HG03521 (cell line): ENCODE measurements around the gene ARSB.
"Not testable (repeated sequence)": the region's sequence is repeated elsewhere in the genome, so short reads cannot be mapped to it uniquely, and the experiment has no call there.

Experiments used
- ATAC-seq: cut with Tn5 transposase; IDR thresholded peaks from one replicate; pipeline ENCODE4 v1.9.1; 2021; ENCODE audit warnings: mild to moderate bottlenecking, moderate library complexity; ENCODE audit not compliant: unreplicated experiment

The ARSB gene

DNA sequence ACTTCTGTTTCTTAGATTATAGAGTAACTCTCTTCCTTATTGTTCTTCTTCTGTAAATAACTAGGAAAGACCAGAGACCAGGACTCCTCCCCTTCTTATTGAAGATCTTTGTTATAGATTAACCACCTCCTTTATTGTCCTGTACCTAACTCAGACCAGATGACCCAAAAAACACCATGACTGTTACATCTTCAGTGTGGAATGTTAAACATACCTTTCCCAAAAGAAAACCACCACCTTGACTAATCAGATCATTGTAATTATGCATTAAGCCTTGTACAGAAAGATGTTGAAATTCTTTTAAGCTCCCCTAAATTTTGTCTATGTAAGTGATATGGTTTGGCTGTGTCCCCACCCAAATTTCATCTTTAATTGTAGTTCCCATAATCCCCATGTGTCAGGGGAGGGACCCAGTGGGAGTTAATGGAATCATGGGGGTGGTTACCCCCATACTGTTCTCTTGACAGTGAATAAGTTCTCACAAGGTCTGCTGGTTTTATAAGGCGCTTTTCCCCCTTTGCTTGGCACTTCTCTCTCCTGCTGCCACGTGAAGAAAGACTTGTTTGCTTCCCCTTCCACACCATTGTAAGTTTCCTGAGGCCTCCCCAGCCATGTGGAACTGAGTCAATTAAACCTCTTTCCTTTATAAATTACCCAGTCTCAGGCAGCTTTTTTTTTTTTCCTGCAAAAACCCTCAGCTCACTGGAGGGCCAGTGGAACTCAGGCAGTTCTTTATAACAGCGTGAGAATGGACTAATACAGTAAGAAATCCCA, 26.3 kb downstream of the ARSB start:
- no peak for ATAC-seq

DNA sequence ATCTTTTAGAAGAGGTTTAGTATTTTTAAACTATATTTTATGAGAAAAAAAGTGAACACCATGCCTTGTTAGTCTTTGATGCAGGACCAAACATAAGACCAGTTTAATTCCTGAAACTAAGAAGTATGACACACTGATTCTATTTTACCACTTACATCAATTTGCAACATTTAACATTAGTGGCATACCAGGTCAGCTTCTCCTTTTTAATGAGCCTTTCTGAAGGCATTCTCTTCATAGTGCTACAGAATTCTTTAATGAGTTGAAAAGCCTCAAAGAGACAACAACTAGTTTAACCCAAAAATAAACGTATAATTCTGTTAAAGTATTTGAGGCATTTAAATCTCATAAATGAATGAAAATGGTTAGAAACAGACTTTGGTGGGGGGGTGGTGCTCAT, 28.2 kb downstream of the ARSB start:
- no peak for ATAC-seq

DNA sequence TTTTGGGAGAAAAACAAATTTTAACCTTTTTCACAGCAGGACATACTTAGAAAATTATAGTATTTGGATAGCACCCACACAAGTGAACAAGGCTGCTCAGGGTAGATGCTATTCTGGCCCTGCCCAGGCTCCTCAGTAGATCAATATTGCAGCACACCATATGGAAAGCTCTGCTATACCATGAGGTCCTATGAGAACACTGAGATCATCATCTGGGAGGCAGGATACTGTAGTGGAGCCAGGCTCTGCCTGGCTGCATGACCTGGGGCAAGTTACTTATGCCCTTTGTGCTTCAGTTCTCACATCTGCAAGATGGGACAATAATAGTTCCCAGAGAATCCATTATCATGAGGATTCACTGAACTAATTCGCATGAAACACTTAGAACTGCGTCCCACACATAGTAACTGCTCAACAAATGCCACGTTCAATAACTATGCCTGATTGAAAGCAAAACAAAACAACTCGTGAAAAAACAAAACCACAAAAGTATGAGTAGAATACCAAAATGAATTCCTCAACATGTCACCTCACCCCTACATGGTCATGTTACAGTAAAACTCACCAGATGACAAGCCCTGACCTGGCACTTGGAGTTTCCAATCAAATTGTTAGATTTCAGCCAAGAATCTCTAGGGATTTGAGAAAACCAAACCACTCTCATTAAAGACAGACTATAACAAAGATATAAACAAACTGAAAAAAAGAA, 31.9 kb downstream of the ARSB start:
- peak; percentile 58 for ATAC-seq

DNA sequence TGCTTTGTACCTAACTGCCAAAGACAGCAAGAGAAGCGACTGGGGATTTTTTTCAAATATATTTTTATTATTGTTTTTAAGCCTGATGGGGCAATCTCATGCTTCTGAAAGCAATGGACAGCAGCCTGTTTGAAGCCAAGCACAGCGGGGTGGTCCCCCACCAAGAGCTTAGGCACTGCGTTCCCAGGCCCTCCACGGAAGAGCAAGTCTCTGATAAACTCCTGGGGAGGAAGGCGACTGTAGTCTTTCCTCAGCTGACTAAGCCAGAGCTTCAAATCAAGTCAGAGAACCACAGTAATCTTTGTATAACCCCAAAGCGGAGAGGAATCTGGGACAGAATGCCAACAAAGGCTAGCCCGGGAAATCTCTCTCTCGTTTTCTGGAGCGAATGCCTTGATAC, 54.4 kb downstream of the ARSB start:
- no peak for ATAC-seq

DNA sequence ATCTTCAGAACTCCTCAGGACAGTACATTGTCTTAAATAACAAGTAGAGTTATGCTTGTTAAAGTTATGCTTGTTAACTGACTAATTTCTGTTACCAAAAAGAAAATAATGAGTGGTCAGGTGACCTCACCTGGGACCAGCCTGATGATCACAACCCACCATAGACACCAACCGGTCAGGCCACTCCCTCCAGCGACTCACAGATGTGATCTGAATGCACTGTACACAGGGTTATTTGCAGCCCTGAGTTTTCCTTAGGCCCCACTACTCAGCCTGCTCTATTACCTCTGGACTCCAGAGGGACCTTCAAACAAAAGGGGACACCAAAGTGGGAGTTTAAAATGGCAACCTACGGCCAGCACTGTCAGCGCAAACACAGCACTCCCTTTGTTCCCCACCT, 55.3 kb downstream of the ARSB start:
- no peak for ATAC-seq

DNA sequence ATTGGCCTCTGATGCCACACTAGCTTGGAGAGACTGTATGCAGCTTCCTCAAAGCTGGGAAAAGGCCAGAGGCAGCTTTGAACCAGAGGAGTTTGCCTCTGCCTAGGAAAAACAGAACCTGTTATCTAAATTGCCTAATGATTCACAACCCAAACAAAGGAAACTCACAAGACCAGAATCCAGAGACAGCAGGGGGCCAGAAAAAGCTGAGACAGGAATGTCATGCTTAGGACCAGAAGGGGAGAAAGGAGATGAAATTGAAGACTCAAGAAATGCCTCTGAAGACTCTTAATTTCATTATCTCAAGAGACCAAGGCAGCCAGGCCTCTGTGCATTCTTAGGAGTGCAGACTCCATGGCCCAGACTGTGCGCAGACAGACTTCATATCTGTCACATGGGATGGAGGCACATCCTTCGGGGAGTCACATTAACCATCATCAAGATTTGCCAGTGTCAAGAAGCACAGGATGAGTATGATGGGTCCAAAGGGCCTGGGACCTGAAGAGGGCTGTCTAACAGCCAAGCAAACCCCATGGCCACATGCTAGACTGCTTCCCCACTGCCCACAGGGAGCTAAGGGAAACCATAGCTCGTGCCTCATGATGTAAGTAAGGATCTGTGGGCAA, 57.3 kb downstream of the ARSB start:
- no peak for ATAC-seq

DNA sequence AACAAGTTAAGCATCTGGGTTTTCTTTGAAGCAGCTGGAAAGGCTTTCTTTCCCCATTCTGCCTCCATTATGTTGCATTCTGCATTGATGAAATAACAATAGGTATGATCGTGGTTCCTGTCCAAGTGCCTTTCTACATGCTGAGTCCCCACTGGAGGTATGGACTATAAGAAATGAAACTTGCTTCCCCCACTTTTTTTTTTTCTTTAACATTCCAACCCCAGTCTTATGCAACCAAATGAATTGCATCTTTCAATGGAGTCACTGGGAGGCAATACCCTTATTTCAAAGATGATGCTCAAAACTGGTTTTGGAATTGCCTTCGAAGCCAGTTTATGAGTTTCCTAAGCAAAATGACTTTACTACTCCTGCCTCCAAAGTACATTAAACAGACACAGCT, 58.9 kb downstream of the ARSB start:
- no peak for ATAC-seq

DNA sequence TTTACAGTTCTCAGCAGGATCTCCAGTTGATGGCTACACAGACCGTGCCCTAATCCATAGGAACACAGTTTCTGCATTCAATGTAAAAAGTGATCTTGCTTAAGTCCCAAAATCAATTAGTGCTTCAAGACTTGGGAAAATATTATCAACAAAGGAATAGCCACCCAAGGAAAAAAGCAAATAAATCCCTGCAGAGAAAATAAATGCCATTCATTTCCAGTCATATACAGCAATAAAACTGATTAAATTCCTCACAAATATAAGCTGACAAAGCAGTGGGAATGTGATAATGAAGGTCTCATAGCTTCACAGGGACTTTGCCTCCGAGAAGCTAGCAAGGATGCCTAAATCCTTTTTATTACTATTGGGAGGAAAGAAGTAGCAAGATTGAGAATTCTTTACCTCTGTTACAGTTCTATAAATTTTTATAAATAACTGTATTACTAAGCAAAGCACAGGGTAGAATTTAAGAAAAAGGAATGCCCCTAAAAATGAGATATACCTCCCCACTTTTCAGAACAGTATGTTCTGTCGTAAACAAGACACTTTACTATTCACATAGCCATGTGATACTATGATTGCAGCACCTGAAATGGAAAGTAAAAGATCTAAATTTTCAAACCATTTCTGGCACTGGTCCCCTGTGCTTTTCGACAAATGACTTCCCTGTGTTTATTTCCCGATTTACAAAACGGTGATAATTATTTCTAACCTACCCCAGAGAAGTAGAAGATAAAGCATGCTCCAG, 59.8 kb downstream of the ARSB start:
- no peak for ATAC-seq

DNA sequence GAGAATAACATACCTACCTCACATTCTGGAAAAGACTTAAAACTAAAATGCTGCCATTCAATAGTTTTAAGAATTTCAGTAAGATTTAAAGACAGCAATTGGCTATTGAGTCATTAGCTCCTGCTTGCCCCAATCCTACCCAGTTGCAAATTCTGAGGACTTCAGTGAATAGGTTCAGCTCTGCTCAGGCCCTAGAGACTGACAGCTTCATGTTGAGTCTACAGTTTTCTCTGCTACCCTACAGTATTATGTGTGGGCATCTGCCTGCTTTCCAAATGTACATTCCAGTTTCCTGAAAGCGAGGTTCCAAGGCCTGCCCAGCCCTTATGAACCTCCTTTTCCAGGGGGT, 61.5 kb downstream of the ARSB start:
- no peak for ATAC-seq

DNA sequence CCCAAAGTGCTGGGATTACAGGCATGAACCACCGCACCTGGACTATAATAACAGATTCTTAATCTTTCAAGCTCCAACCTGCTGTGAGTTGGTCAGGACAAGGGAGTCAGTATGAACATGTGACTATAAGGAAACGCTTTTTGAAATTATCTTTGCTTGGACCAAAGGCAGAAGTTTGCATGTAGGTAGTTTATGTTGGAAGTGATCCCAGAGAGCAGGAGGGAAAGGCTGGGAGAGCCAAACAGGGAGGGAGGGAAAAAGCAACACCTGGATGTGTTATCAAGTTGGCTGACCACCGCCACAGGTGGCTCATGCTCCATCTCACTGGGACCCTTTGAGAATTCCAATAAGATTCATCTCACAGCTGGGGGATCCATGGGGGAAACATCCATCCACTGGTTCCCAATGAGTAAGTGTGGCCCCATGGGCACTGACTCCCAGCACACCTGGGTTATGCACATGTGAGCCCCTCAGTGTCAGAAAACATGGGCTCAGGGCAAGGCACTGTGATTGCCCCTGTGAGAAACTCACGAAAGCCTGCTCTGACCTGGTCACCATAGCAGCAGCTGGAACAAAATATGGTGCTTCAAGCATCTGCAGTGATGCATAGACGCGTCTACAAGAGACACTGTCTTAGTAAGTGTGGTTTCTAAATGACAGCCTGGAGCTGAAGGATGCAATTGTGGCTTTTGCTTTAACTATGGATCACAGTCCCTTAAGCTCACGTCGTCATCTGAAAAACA, 62.1 kb downstream of the ARSB start:
- no peak for ATAC-seq

DNA sequence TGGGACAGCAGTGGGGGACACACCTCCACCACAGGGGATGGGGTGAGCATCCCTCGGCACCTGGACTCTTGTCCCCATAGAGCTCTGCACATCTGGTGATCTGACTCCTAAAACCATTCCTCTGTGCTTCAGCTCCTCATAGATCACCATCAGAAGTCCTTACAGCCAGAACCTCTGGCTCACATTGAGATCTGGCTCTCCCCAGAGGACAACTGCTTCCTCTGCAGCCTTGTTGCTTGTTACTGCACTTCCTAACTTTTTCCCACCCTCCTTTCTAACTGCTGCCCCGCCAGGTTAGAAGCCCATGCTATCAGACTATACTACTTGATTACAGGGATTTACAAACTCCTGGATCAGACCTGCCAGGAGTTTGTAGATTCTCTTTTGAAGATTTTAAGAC, 64.5 kb downstream of the ARSB start:
- no peak for ATAC-seq

DNA sequence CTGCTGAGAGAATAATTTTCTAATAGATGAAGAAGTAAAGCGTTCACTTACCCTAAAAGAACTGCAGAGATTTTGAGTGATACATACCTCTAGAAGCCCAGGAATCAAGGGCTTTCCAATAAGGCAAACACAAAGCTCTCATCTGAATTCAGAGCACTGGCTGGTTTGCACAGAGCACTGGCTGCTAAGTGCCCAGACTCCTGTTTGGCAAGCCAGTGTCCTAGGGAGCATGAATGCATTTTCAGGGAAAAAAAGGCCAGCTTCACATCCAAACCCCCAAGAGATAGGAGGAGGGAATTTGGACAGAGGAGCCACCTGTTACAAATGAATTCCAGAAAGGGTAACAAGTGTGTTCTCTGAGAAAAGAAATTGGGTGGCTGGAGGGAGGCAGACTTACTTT, 65.3 kb downstream of the ARSB start:
- ATAC-seq: no peak

DNA sequence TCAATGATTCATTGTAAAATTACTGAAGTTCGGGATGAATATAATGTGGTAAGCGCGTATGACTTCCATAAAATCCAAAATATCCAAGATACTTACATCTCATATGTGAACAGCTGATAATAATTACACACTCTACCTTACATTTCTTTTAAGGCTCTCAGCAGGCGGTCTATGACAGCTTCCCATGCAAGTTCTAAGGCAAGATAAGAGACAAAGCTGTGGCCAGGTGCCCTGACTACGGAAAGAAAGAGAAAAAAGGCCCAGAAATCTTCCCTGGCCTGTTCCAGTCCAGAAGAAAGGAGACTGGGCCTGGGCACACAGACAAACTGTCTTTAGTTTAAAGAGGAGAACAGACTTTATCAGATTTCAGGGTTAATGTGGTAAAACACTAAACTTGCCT, 69.1 kb downstream of the ARSB start:
- ATAC-seq: no peak

DNA sequence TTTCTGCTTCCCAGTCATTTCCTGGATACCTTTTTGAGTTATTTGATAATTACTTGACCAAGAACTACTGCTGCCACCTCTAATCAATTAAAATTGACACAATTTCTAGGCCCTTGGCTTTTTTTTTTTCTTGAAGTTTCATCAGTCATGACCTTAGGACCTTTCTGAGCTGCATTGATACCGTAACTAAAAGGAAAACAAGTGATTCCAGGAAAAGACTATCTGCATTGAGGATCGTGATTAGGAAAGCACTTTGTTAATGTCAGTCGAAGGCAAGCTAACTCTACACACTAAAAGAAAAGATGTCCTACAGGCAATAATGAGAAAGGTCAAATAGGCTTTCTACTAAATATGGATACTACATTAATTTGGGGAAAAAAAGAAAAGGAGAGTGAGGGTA, 69.9 kb downstream of the ARSB start:
- ATAC-seq: no peak

DNA sequence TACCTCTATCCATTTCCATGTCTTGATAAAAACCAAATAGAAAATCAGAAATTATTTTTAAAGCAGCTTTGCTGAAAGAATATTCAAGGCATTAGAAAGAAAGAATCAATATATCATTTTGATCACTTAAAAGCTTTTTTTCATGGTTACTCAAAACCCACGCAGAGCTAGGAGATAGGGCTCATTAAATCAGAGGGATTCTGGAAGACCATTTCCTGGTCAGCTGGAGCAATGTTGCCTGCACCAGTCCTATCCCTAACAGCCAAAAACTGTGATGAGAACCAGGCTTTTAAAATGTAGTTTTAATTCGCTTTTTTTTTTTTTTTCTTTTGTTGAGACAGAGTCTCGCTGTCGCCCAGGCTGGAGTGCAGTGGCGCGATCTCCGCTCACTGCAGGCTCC, 72.3 kb downstream of the ARSB start:
- no peak for ATAC-seq

DNA sequence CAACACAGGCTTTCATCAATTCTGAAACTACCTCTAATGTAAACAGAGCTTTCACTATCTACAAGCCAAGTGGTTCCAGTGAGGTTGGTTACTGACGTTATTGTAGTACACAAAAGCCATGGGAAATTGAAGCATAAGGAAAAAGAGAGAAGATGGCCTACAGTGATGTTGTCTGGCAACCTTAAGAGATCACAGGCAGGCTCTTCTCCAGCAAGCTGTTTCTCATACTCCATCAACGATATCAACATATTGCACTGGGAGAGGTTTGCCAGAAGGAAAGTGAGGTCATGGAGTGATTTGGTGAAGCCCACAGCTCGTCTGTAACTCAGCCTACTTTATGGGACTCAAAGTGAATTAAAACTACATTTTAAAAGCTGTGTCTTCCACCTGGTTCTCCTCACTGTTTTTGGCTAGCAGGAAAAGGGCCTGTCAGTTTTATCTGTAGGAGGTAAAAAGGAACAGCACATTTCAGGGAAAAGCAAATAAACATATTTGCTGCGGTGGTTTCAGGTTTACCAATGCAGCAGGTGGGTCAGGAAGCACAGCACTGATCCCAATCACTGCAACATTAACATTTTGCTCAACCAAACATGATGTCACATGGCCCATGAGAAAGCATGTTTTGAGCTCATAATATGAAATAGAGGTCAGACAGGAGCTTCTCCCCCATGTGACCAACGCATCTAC, 72.9 kb downstream of the ARSB start:
- ATAC-seq: no peak

DNA sequence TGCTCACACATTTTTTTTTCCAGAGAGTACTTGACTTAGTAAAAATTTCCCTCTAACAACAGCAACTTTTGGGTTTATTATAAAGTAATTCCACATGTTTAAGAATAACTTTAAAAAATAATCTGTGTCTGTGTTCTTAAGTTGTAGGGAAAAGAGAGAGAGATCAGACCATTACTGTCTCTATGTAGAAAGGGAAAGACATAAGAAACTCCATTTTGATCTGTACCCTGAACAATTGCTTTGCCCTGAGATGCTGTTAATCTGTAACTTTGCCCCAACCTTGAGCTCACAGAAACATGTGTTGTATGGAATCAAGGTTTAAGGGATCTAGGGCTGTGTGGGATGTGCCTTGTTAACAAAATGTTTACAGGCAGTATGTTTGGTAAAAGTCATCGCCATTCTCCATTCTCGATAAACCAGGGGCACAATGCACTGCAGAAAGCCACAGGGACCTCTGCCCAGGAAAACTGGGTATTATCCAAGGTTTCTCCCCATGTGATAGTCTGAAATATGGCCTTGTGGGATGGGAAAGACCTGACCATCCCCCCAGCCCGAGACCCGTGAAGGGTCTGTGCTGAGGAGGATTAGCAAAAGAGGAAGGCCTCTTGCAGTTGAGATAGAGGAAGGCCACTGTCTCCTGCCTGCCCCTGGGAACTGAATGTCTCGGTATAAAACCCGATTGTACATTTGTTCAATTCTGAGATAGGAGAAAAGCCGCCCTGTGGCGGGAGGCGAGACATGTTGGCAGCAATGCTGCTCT, 75.7 kb downstream of the ARSB start:
- ATAC-seq: not testable (repeated sequence)

DNA sequence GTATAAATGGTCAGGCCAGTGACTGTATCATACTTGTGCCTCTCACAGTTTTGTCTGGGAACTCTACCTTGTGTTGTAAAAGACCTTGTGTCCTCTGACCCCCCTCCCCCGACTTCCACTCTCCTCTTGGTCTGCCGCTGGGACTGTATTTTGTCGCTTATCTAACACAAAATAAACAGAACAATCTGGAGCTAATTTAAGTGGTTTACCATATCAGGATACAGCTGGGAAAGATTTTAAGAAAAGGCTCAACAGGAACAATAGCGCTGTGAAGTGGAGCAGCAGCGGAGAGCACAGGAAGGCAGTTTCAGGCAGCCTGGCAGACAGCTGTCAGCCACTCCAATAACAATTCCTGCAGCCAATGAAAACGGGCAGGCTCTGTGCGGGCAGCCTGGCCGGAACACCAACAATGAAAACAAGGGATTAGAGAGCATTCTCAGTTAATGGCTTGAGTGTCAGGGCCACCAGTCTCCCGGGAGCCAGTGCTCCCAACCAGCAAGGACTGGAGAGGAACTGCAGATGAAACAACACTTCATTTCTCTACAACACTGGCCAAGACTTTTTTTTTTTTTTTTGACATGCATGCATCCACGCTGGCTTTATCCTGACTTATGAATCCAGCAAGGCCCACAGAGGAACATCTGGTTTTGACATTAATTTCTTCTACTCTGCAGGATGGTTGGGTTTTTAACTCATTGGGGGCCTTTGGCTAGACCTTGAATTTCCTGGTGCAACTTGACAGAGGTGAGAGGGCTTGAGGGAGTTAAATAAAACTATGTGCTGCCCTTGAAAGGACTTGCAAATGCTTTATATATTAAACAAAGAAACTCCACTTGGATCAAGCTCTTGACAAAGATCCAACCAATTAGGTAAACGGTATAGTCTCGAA, 76.7 kb downstream of the ARSB start:
- no peak for ATAC-seq
